ENCODE results near the gene TNFSF8.

Gene TNFSF8

GRCh38 chr9:114867327-114867726 lies 63.1 kb downstream of the TNFSF8 start:
- Histone ChIP-seq H3K4me1 (ENCODE audit: control insufficient read depth, insufficient read depth, low read length) (peaks cover 12% of the 10 kb centered on the region; the same call in 1 of the 2 replicates), H3K9ac (ENCODE audit: low read length) (no peak overlapping the region), H3K27me3 (ENCODE audit: control insufficient read depth, insufficient read depth, low read length) (no peaks in the 10 kb centered on the region), H3K9me3 (ENCODE audit: control insufficient read depth, insufficient read depth, low read depth, low read length) (no peaks in the 10 kb centered on the region), H3K27ac (ENCODE audit: low read depth, low read length) (no peak overlapping the region), H3K4me3 (ENCODE audit: low read depth, low read length) (no peak overlapping the region), H3K36me3 (ENCODE audit: control insufficient read depth, insufficient read depth, low read length) (no peaks in the 10 kb centered on the region)

DNA sequence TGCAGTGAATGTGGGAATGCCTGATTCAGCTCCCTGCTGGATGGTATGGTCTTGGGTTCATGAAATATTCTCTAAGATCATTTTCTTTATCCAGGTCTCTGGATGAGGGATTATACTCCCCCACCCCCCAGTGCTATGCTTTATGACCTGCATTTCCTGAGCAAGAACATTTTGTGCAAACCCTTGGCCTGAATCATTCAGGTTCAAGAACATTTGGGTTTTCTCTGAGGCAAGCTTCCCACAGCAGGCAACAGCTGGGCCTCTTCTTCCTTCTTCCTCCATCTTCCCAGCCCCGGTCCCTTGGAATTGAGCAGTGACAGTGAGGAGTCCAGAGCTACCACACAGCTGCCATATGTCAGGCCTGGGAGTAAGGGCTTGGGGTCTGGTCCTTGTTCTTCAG lies 65.9 kb downstream of the TNFSF8 start:
- Histone ChIP-seq H3K9me3 (ENCODE audit: control insufficient read depth, insufficient read depth, low read depth, low read length) (no peaks in the 10 kb centered on the region), H3K27ac (ENCODE audit: low read depth, low read length) (no peak overlapping the region), H3K4me3 (ENCODE audit: low read depth, low read length) (no peak overlapping the region), H3K27me3 (ENCODE audit: control insufficient read depth, insufficient read depth, low read length) (no peaks in the 10 kb centered on the region), H3K9ac (ENCODE audit: low read length) (no peak overlapping the region), H3K36me3 (ENCODE audit: control insufficient read depth, insufficient read depth, low read length) (no peaks in the 10 kb centered on the region), H3K4me1 (ENCODE audit: control insufficient read depth, insufficient read depth, low read length) (peaks cover 3% of the 10 kb centered on the region; the same call in 1 of the 2 replicates)

DNA sequence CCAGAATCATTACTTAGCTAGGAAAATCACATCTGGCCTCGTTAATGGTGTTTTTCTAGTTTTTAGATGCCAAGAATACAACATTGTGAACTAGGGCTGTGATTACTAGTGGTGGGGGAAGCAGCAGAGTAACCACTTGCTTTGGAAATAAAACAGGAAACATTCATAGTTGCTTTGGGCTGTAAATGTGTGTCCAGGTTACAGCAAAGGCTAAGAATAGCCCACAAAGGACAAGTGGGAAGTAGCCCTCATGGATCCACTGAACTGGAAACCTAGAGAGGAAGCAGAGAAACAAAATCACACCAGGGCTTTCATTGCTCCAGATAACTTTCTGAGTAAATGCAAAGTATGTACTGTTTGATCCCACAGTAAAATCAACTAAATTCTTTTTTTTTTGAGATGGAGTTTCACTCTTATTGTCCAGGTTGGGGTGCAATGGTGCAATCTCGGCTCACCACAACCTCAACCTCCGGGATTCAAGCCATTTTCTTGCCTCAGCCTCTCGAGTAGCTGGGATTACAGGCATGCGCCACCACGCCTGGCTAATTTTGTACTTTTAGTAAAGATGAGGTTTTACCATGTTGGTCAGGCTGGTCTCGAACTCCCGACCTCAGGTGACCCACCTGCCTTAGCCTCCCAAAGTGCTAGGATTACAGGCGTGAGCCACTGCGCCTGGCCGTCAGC lies 68.3 kb downstream of the TNFSF8 start:
- Histone ChIP-seq H3K4me3 (ENCODE audit: low read depth, low read length) (no peak overlapping the region), H3K9me3 (ENCODE audit: control insufficient read depth, insufficient read depth, low read depth, low read length) (no peaks in the 10 kb centered on the region), H3K27ac (ENCODE audit: low read depth, low read length) (no peak overlapping the region), H3K9ac (ENCODE audit: low read length) (no peak overlapping the region), H3K27me3 (ENCODE audit: control insufficient read depth, insufficient read depth, low read length) (peaks cover 5% of the 10 kb centered on the region; the same call in 1 of the 2 replicates), H3K36me3 (ENCODE audit: control insufficient read depth, insufficient read depth, low read length) (no peaks in the 10 kb centered on the region), H3K4me1 (ENCODE audit: control insufficient read depth, insufficient read depth, low read length) (no peaks in the 10 kb centered on the region)

GRCh38 chr9:114861273-114861672 lies 69.1 kb downstream of the TNFSF8 start:
- Histone ChIP-seq H3K27me3 (ENCODE audit: control insufficient read depth, insufficient read depth, low read length) (peaks cover 5% of the 10 kb centered on the region; the same call in 1 of the 2 replicates), H3K9me3 (ENCODE audit: control insufficient read depth, insufficient read depth, low read depth, low read length) (no peaks in the 10 kb centered on the region), H3K4me1 (ENCODE audit: control insufficient read depth, insufficient read depth, low read length) (no peaks in the 10 kb centered on the region), H3K27ac (ENCODE audit: low read depth, low read length) (no peak overlapping the region), H3K36me3 (ENCODE audit: control insufficient read depth, insufficient read depth, low read length) (no peaks in the 10 kb centered on the region), H3K9ac (ENCODE audit: low read length) (no peak overlapping the region), H3K4me3 (ENCODE audit: low read depth, low read length) (no peak overlapping the region)

DNA sequence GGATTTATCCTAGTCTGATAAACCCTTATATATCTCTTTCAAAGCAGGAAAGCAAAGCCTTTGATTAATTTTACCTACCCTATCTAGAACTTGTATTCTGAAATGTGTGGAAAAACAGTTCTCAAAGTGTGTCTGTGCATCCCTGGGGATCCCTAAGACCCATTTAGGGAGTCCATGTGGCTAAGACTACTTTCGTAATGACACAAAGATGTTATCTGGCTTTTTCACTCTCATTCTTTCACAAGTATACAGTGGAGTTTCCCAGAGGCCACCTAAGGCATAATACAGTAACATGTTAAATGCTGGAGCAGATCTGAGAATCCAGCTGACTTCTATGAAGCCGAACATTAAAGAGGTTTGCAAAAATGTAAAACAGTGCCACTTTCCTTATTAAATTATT lies 70.2 kb downstream of the TNFSF8 start:
- peaks cover 5% of the 10 kb centered on the region; the same call in 1 of the 2 replicates for H3K27me3 ChIP-seq (ENCODE audit: control insufficient read depth, insufficient read depth, low read length)
- H3K4me3 ChIP-seq (ENCODE audit: low read depth, low read length), result no peak overlapping the region
- H3K4me1 ChIP-seq (ENCODE audit: control insufficient read depth, insufficient read depth, low read length), result no peaks in the 10 kb centered on the region
- no peak overlapping the region for H3K9ac ChIP-seq (ENCODE audit: low read length)
- no peaks in the 10 kb centered on the region for H3K36me3 ChIP-seq (ENCODE audit: control insufficient read depth, insufficient read depth, low read length)
- no peaks in the 10 kb centered on the region for H3K9me3 ChIP-seq (ENCODE audit: control insufficient read depth, insufficient read depth, low read depth, low read length)
- H3K27ac ChIP-seq (ENCODE audit: low read depth, low read length), result no peak overlapping the region

- Histone ChIP-seq H3K9me3 (ENCODE audit: control insufficient read depth, insufficient read depth, low read depth, low read length) (no peaks in the 10 kb centered on the region), H3K27me3 (ENCODE audit: control insufficient read depth, insufficient read depth, low read length) (peaks cover 5% of the 10 kb centered on the region; the same call in 1 of the 2 replicates), H3K9ac (ENCODE audit: low read length) (no peak overlapping the region), H3K36me3 (ENCODE audit: control insufficient read depth, insufficient read depth, low read length) (no peaks in the 10 kb centered on the region), H3K4me1 (ENCODE audit: control insufficient read depth, insufficient read depth, low read length) (no peaks in the 10 kb centered on the region), H3K27ac (ENCODE audit: low read depth, low read length) (no peak overlapping the region), H3K4me3 (ENCODE audit: low read depth, low read length) (no peak overlapping the region)
These were observed 73.5 kb downstream of the TNFSF8 start for GRCh38 chr9:114856942-114857315.

DNA sequence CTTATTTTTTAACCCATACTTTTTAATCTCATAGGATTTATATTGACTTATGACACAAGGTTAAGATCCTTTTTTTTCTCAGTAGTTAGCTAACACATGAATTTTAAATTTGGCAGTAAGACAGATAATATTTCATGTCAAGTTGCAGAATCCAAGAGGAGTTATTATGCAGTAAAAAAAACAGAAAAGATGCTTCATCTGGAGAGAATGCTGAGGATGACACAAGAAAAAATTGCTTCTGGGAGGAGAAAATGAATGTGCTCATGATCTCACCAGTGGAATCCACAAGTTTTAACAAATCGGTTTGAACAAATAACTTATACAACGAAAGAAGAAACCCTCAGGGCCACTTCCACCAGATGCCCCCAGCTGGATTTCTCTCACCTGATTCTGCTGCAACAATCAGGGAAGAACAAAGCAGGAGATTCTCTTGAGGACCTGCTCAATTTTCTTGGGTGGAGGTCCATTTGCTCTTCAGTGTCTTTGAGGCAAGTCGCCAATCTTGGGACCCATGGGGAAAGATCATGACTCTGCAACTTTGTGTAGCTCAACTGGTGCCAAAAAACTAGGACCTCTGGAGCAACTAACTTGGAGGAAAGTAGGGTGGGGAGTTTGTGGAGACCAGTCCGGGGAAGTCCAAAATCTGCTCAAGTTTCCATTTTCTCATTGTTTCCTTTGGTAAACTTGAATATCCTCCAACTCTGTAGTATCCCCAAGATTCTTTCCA lies 74.0 kb downstream of the TNFSF8 start:
- no peak overlapping the region for H3K9ac ChIP-seq (ENCODE audit: low read length)
- H3K9me3 ChIP-seq (ENCODE audit: control insufficient read depth, insufficient read depth, low read depth, low read length), result no peaks in the 10 kb centered on the region
- H3K27ac ChIP-seq (ENCODE audit: low read depth, low read length), result no peak overlapping the region
- H3K27me3 ChIP-seq (ENCODE audit: control insufficient read depth, insufficient read depth, low read length), result peaks cover 5% of the 10 kb centered on the region; the same call in 1 of the 2 replicates
- no peak overlapping the region for H3K4me3 ChIP-seq (ENCODE audit: low read depth, low read length)
- H3K4me1 ChIP-seq (ENCODE audit: control insufficient read depth, insufficient read depth, low read length), result 0 out of 2 replicates have a peak, but pooled peaks cover under 1% of the 10 kb centered on the region
- H3K36me3 ChIP-seq (ENCODE audit: control insufficient read depth, insufficient read depth, low read length), result no peaks in the 10 kb centered on the region

- Histone ChIP-seq H3K9me3 (ENCODE audit: control insufficient read depth, insufficient read depth, low read depth, low read length) (no peaks in the 10 kb centered on the region), H3K27ac (ENCODE audit: low read depth, low read length) (no peak overlapping the region), H3K4me1 (ENCODE audit: control insufficient read depth, insufficient read depth, low read length) (peaks cover 5% of the 10 kb centered on the region; the same call in 1 of the 2 replicates), H3K36me3 (ENCODE audit: control insufficient read depth, insufficient read depth, low read length) (no peaks in the 10 kb centered on the region), H3K9ac (ENCODE audit: low read length) (no peak overlapping the region), H3K27me3 (ENCODE audit: control insufficient read depth, insufficient read depth, low read length) (peaks cover 5% of the 10 kb centered on the region; the same call in 1 of the 2 replicates), H3K4me3 (ENCODE audit: low read depth, low read length) (no peak overlapping the region)
These were observed 74.9 kb downstream of the TNFSF8 start for GRCh38 chr9:114855488-114855887.

DNA sequence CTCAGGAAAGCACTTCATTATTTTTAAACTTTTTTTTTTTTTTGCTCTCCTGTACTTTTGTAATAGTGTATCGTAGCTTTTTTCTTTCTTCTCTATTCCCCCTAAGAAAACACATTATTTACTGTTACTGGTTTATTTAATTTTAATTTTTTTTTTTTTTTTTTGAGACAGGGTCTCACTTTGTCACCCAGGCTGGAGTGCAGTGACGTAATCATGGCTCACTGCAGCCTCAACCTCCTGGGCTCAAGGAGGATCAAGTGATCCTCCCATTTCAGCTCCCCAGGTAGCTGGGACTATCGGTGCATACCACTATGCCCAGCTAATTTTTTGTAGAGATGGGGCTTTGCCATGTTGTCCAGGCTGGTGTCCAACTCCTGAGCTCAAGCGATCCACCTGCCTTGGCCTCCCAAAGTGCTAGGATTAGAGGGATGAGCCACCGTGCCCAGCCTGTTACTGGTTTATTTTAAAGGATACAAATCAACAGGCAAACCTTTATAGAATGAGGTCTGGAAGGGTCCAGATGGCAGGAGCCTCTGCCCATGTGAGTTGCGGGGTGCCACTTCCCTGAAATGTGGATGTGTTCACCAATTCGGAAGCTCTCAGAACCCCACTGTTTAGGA lies 75.5 kb downstream of the TNFSF8 start:
- peaks cover 5% of the 10 kb centered on the region; the same call in 1 of the 2 replicates for H3K4me1 ChIP-seq (ENCODE audit: control insufficient read depth, insufficient read depth, low read length)
- H3K9me3 ChIP-seq (ENCODE audit: control insufficient read depth, insufficient read depth, low read depth, low read length), result no peaks in the 10 kb centered on the region
- no peaks in the 10 kb centered on the region for H3K36me3 ChIP-seq (ENCODE audit: control insufficient read depth, insufficient read depth, low read length)
- H3K27ac ChIP-seq (ENCODE audit: low read depth, low read length), result no peak overlapping the region
- H3K4me3 ChIP-seq (ENCODE audit: low read depth, low read length), result no peak overlapping the region
- no peak overlapping the region for H3K9ac ChIP-seq (ENCODE audit: low read length)
- H3K27me3 ChIP-seq (ENCODE audit: control insufficient read depth, insufficient read depth, low read length), result peaks cover 5% of the 10 kb centered on the region; the same call in 1 of the 2 replicates

DNA sequence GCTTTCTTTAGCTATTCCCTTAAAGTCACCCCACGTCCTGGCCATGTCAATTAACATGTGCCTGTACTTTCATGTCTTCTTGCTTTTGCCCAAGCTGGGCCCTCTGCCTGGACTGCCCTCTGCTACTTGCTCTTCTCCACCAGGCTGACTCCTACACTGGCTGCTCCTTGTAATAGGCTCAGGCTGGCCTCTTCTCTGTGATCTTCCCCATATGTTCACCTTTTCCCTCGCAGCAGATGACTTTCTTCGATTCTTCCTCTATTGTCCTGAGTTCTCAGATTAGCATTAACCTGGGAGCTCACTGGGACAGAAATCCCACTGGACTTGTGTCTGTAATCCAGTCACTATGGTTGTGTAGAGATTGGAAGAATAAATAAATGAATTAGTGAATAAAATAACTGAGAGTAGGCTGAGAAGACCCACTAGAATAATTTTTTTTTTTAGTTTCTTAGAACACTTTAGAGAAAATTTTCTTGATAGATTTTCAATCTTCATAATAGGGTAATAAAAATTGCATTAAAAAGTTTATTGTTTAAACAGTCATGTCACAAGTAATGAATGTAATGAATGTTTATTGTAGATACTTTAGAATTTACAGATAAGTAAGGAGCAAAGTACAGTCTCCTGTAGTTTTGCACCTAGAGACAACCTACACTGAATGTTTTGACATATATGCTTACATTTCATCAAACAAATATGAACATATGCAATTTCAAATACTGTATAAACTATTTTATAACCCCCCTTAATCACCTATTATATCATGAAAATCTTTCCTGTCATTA lies 77.1 kb downstream of the TNFSF8 start:
- no peaks in the 10 kb centered on the region for H3K27me3 ChIP-seq (ENCODE audit: control insufficient read depth, insufficient read depth, low read length)
- no peaks in the 10 kb centered on the region for H3K36me3 ChIP-seq (ENCODE audit: control insufficient read depth, insufficient read depth, low read length)
- H3K4me3 ChIP-seq (ENCODE audit: low read depth, low read length), result no peak overlapping the region
- peaks cover 5% of the 10 kb centered on the region; the same call in 1 of the 2 replicates for H3K4me1 ChIP-seq (ENCODE audit: control insufficient read depth, insufficient read depth, low read length)
- no peaks in the 10 kb centered on the region for H3K9me3 ChIP-seq (ENCODE audit: control insufficient read depth, insufficient read depth, low read depth, low read length)
- H3K9ac ChIP-seq (ENCODE audit: low read length), result no peak overlapping the region
- H3K27ac ChIP-seq (ENCODE audit: low read depth, low read length), result no peak overlapping the region
